NCI-H226 (cell line): ENCODE results near the gene ALPI.

ENCODE experiments used
- DNase-seq: peaks from one replicate; pipeline ENCODE4 v3.0.0-alpha.2; 2015

Gene ALPI

DNA sequence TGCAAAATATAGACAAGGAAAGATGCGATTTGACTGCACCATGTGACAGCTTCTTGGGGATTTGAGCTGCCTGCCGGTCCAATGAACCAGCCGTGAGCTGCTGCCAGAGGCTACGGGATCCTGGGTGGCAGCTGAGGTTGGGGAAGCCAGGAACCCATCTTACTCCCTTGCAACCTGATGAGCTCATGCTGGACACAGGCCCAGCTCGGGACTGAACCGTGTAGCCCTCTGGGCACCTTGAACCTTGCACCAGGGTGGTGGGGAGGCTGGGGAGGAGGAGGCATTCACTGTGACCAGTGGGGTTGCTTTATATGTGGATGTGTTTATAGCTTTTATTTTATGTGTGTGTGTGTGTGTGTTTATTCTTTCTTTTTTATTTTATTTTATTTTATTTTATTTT lies 9.1 kb downstream of the ALPI start:
- DNase-seq, result no peak

GRCh38 chr2:232466221-232466620 lies 10.3 kb downstream of the ALPI start:
- DNase-seq, result no peak

- no peak for DNase-seq
Observed at GRCh38 chr2:232473467-232473890, 17.5 kb downstream of the ALPI start.

DNA sequence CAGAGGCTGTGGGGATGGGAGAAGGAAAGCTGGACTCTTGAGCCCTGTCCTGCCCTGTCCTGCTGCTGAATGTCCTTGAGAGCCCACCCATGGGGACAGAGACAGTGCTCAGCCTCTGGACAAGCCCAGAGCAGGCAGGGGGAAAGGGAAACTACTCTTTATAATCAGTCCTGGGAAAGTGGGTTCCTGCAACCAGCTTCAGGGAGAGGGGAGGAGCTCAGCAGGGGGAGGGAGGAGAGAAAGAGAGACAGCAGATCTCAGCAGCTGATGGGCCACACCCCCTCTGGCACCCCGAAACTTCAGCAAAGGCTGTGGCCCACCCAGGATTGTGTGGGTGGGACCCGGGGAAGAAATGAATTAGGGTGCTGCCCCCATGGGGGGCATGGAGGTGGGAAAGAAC lies 20.1 kb downstream of the ALPI start:
- no peak for DNase-seq

GRCh38 chr2:232476791-232477190 lies 20.8 kb downstream of the ALPI start:
- DNase-seq, result no peak

- no peak for DNase-seq
Observed at GRCh38 chr2:232477751-232478510, 22.0 kb downstream of the ALPI start.

GRCh38 chr2:232478571-232479340 lies 22.8 kb downstream of the ALPI start:
- no peak for DNase-seq

- DNase-seq, result no peak
Observed at GRCh38 chr2:232479341-232480200, 23.6 kb downstream of the ALPI start.

DNA sequence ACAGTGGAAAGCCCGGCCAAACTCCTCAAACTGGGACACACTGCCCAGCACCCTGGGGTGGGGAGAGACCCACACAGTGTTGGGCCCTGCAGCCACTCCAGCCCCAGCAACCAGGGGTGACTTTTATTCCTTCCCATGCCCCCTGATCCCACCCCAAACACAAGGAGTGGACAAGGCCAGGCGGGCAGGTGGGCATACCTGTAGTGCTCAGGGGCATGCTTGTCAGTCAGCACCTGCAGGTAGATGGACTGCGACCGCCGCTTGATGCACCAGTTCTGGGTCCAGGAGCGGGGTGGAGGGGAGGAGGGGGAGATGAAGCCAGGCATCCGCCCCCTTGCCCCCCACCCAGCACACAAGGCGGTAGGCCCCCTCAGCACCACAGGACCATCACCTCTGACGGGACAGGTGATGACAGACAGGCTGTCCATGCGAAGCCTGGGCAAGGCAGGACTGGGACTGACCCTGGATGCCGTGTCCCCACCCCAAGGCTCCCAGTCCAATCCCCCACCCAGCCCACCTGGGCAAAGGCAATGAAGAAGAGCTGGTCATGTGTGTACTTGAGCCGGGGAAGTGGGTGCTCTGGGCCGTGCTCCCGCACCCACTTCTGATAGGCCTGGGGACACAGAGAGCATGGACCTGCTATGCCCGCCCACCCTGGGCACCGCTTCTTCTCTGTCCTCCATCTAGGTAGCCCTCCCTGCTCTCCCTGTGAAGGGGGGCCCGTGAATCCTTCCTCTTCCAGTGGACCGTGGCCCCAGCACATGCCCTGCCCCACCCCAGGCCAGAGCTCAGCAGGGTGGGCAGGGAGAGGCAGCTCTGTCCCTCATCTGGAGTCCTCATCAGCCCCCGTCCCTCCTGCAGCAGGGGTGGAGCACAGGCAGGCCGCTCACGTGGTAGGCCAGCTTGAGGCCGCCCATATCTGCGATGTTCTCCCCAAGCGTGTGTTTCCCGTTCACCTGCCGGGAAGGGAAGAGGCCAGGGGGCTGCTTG lies 24.5 kb downstream of the ALPI start:
- DNase-seq, result no peak

DNA sequence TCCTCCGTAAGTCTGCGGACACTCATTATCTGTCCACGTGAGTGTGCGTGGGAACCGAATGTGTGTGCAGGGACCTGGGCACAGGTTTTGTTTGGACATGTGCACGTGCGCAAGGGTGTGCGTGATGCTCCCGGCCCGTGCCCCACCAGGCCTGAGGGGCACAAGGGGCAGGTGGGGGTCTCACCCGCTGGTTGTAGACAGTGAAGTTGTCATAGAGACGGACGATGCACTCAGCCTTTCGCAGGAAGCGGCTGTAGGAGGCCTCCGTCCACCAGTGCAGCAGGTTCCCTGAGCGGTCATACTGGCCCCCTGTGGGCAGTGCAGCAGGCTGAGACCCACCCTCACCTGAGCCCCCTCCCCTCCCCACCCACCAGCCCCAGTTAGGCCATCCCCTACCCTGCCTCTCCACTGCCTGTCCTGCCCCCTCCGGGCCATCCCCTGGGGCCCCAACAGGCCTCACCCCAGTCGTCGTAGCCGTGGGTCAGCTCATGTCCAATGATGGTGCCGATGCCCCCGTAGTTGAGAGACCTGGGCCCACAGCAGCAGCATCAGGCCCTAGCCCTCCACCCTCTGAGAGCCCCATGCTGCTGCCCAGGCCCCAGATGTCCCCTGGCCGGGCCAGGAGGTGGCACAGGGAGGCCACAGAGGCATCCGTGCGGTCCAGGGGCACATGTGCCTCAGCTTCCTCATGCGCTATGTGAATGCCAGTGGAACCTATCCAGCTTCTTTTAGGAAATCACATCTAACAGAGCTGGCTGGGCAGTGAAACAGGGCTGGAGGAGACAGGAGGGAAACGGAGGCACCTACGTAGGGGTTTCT lies 25.6 kb downstream of the ALPI start:
- no peak for DNase-seq

DNA sequence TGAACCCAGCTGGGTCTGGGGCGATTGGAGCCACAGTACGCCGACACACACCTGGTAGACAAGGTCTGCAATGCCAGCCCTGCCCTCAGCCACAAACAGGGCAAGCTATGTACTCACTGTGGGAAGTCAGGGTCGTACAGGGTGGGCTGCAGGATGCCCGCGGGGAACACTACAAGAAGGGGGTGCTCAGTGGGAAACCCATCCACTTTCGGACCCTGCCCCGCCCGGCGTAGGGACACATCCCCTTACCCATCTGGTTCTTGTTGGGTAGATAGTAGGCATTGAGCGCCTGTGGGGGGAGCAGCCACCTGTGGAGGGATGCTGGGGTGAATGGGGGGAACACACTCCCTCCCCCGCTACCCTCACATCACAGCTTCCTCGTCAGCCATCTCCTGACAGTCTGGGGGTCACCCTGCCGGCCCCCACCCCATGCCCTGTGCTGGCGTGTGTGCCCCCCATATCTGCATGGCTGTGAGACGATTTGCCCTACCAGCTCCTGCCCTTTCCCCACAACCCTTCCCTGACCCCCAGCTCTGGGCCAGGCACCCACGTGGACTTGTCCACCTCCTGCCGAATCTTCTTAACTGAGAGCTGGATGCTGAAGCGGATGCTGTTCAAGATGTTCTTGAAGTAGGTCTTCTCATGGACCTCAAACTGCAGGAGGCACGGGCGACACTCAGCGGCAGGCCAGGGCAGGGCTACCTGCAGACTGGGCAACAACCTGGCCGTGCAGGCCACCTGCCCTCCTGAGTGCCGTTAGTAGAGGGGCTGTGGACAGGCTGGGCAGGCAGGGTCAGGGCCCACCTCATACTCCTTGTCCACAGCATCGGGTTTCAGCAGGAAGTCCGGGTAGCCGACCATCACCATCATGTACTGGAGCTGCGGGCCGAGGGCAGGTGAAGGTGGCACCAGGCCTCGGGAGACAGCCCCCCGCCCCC lies 26.6 kb downstream of the ALPI start:
- DNase-seq, result no peak

DNA sequence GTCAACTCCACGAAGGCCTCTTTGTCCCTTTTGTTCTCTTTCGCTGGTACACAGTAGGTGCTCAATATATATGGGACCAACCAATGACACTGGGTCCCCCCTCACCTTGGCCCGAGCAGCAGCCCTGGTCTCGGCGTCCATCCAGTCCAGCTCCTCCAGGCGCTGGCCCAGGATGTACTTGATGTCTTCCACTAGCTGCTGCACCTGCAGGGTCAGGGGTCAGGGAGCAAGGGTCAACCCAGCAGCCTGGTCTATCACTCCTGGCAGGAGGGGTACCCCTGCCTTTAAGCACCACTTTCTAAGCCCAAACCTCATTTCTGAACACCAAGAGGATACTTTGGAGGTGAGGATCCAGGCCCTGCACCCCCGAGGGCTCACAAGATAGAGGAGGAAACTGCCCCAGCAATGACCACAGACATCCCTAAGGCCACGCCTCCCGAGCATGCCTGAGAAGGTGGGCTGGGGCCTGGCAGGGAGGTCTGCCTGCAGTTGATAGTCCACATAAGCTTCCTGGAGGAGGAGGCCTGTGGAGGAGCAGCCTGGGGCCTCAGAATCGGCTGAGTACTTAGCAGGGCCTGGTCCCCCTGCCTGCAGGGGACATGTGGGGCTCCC lies 27.5 kb downstream of the ALPI start:
- DNase-seq, result no peak

DNA sequence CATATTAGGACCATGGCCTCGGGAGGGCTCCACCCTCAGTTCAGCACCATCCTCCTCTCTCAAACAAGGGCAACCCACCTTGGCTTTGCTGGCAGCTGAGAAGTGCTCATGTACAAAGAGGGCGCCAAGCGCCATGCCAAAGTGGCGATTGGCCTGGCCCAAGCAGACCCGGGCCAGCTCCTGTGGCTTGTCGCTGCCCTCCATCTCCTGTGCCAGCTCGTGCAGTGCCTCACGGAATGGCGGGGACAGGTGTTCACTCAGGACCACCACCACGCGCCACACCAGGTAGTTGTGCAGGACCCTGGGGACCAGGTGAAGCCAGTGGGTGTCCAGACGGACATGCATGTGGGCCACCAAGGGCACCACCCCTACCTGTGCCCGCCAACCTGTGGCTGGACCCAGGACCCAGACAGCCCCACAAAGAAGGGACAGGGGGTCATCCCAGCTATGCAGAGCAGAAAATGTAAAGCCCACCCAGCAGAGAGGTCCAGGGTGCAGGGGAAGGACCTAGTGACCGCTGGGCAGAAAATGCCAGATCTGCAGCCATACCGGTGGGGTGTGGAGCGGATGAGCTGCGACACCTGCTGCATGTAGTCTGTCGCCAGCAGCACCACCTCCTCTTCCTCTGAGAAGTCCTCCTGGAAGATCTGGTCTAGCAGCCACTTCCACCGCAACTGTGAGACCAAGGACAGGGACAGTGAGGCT lies 28.1 kb downstream of the ALPI start:
- DNase-seq, result no peak

DNA sequence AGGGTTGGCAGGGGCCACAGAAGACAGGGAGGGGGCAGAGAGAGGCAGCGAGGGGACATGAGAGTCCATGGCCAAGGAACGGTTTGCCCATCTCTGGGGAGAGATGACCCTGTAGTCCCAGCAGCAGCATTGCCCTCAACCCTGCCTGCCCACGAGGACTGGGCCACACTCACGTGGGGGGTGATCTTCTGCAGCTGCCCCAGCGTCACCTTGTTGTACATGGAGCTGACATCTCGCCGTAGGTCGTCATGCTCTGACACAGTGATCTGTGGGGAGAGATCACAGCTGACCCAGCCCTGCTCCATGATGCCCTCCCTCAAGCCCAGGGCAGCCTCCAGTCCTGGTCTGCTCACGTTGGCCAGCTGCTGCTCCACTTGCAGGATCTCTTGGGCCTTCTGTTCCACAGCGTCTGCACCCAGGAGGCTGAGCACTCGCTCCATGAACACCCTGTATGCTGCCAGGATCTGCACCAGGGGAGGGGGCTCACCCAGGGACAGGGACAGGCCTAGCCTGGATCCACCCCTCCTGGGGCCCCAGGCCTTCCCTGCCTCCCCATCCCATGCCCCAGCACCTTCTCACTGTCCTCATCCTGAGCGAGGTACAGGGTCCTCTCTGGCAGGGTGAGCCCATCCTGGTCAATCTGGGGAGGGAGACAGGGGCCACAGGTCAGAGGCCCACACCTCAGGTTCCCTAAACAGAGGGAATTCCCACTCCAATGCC lies 28.8 kb downstream of the ALPI start:
- no peak for DNase-seq

- no peak for DNase-seq
Observed at GRCh38 chr2:232485348-232485756, 29.4 kb downstream of the ALPI start.

GRCh38 chr2:232485757-232486557 lies 30.0 kb downstream of the ALPI start:
- no peak for DNase-seq
